GM18907 (cell line): ENCODE results near the gene CROCC.

ENCODE experiments used
- ATAC-seq: cut with Tn5 transposase; IDR thresholded peaks from one replicate; pipeline ENCODE4 v1.9.1; 2021; ENCODE audit warnings: mild to moderate bottlenecking, moderate library complexity; ENCODE audit not compliant: unreplicated experiment

CROCC gene

GRCh38 chr1:17008208-17008855 lies 86.6 kb downstream of the CROCC start:
- no peak for ATAC-seq

GRCh38 chr1:17009706-17010105 lies 88.0 kb downstream of the CROCC start:
- ATAC-seq: no peak

- no peak for ATAC-seq
Measured at GRCh38 chr1:17011092-17011438, 89.3 kb downstream of the CROCC start.

- peak; percentile 82 for ATAC-seq
Measured at GRCh38 chr1:17011439-17012307, 89.9 kb downstream of the CROCC start, which contains the start of gene ATP13A2. Gene ATP13A2 (minus strand): TSS chr1:17011928. CDS start chr1:17011738, 190 bp downstream.

- ATAC-seq: no peak
Measured at GRCh38 chr1:17012775-17013490, 91.2 kb downstream of the CROCC start.

- no peak for ATAC-seq
Measured at GRCh38 chr1:17013491-17014320, 92.0 kb downstream of the CROCC start.

- ATAC-seq: no peak
Measured at GRCh38 chr1:17014671-17015567, 93.2 kb downstream of the CROCC start.

- no peak for ATAC-seq
Measured at GRCh38 chr1:17016317-17016661, 94.6 kb downstream of the CROCC start.

GRCh38 chr1:17017435-17017834 lies 95.7 kb downstream of the CROCC start:
- ATAC-seq: no peak

GRCh38 chr1:17018849-17019248 lies 97.1 kb downstream of the CROCC start:
- peak; percentile 42 for ATAC-seq

GRCh38 chr1:17020502-17020901 lies 98.8 kb downstream of the CROCC start:
- ATAC-seq: no peak

GRCh38 chr1:17021896-17022295 lies 100.2 kb downstream of the CROCC start:
- ATAC-seq: no peak
